ENCODE measurements around the gene PPP1R3C.

Gene PPP1R3C

DNA sequence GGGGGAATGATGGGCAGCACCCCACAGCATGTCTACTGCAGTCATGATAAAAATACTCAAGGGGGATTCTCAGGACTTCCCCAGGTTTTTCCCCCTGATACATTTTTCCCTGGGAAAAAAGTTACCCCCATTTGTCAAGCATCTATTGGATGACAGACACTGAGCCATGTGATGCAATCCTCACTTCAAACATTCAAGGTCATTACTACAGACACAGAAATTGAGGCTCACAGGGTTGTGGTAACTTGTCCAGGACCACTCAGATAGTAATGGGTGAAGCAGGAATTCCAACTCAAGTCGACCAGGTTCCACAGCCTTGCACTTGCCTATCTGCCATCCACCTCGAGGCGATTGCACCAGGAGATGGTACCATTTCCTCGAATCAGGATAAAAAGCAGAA lies 31.7 kb downstream of the PPP1R3C start:
- DNase-seq = no peak

DNA sequence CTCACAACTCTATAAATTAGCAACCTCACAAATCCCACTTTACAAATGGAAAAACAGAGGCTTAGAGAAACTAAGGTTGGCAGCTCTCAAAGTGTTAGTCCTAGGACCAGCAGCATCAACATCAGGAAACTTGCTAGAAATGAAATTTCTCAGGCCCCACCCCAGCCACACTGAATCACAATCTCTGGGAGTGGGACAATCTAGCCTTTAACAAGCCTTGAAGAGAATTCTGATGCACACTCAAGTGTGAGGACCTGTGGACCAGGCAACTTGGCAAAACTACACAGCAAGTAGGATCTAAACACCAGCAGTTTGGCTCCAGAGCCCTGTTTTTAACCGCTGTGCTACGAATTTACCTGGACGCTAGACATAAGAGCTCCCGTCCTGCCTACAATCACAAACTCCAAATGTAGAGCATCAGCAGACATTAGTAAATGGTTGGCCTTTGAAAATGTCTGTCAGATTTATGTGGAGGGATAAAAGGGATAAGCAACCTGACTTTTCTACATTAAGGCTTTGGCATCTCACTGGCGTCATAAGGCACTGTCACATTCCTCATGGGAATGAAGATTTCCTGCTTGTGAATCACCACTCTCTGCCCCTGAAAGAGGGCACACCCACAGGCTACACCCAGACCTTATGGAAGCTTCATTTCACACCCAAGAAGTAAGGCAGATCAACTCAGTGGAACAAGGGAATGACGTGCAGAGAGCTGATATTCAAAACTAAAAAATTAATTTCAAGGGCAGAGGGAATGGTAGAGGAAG lies 34.5 kb downstream of the PPP1R3C start:
- DNase-seq = peak in 1 of 56 donors; percentile 9

DNA sequence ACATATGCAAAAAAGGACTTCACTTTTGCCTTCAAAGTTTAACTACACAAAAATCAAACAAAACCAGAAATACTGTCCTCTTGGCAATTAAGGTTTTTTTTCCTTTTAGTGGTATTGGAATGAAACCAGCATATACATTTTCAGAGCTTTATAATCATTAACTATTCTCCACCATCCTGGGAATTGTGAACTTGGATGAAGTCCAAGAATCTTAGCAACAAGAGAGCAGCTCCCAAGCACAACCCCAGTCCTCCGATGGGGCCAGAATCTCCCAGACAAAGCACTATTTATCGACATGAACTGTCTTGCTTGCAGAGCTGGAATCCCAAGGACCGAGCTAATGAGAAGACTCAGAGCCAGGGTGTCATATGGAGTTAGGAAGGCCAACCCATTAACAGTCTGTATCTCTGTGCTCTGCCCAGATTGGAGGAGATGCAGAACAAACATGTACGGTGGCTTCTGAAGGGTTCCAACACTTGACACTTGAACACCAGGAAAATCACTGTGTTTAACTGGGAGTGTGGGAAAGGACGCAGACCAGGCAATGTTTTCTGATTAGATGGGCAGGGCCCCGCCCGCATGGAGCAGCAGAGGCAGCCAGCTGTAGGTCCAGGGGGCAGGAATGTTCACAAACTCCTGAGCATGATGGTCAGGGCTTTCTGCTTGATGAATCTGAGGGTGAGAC lies 35.5 kb downstream of the PPP1R3C start:
- peak in 28 of 56 donors; percentile 4 to 59 (median 26) for DNase-seq

DNA sequence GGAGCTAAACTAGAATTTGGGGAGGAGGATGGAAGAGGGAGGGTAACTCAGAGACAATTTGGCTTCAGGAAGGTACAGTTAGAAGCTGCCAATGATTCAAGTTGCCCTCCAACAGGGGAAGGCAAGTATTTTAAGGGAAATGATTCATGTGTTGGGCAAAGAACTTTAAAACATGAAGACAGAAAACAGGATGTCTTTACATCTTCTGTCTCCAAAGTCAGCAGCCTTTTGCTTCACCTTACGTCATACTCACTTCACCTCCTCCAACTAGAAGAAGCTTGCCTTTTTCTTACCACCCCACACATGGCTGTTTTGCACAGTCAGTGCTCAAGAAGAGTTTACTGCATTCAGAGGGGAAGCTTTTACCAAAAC lies 36.1 kb downstream of the PPP1R3C start:
- peak in 1 of 56 donors; percentile 11 for DNase-seq

DNA sequence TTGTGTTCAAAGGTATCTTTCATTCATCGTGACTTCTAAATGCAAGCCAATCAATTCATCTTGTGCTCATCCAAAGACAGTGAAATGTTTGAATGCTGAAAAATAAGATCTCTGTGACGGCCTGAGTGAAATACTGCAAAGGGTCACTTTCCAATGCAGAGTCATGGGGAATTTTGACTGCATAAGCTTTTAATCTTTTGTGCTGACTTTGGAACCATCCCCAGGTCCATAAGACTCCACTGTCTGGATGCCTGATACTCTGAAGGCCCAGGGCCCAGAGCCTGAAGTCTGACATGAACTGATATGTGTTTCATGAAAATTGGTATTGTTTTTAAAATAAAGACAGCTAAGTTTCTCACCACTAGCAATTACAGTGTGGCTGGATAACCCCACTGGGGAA lies 39.0 kb downstream of the PPP1R3C start:
- no peak for DNase-seq

DNA sequence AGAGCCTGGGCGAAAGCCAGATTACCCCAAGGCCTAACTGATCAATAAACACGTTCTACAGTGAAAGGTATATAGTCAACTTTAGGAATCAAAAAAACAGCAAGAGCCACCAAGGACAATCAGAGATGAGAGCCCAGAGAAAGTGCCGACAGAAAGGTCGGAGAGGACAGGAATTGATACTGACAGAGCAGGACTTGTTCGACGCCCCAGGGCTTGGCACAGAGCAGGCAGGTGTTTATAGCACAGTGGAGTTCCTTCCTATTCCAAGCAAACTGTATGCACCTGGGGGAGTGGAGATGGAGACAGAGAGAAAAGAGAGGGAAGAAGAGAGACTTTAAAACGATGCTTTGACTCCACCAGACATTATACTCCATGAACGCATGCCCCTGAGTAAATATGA lies 39.5 kb downstream of the PPP1R3C start:
- DNase-seq = no peak

DNA sequence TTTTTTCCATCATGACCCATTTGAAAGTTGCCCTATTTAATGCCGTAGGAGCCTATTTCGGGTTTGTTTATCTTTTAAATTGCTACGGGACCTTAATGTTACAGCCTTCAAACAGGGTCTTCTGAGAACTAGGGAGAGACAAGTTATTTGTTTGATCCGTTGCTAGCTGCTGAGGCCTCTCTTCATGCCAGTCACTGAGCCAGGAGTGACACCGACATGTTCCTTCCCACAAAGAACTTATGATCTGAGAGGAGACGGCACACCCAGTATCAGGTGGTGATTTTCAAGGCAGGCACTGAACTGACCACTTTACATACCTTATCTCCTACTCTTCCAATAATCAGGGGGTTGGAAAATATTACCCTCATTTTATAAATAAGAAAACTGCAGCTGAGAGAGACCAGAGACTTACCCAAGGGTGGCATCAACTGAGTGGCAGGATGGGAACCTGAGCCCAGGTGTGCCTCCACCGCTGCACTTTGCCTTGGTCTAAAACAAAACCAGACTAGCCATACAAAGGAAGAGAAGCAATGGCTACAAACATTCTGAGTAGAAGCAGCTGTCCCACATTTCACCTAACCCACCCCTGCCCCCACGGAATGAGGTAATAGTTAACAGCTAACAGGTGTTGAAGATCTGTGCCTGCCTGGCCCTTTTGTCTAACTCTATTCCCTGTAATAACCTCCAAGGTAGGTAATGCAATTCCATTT lies 40.5 kb downstream of the PPP1R3C start:
- DNase-seq = no peak

DNA sequence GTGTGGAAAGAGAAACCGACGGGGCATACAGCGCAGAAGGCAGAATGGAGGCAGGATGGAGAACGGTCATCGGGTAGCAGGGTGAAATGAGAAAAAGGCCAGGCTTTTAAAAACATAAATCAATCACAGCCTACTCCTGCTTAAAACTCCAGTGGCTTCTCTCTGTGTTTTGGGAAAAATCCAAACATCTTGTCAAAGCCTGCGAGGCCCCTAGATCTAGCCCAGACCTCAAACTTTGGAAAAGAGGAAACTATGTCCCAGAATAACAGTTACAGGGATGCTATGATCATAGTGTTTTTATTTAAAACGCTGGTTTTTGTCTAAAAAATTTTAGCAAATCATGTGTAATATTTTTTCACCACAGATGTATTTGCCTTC lies 41.1 kb downstream of the PPP1R3C start:
- DNase-seq = no peak

DNA sequence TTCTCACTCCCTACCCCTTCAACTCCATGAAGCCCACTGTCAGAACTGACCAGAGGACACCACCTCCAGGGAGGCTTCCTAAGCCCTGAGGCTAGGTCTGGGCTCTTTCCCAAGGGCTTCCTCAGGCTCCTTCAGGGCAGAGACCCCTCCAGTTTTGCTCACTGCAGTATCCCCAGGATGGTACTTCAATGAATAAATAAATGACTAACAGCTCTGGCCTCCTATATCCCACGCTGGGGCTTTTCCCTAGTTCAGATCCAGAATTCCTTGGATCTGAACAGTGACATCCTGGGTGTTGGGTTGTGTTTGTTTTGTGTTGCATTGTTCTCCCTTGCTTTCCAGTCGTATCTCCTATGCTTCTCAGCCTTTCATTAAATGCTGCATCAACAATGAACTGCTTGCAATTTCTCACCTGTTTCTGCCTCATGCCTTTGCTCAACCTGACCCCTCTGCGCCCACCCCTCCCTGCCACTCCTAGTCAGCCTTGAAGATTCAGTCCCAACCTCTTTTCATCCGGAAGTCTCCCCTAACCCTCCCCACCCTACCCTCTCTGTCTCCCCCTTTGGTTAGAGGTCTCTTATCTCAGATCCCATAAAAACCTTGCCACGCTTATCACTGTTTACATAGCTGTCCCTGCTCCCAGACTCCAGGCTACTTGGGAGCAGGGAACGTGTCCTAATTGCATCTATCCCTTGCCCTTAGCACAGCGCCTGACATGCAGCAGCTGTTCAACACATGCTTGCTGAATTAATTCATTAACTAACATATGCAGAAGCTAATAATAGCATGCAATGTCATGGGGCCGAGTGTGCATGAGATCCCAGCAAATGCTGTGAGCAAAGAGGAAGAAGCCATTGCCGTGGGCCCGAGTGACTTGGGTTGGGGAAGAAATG lies 41.7 kb downstream of the PPP1R3C start:
- peak in 1 of 56 donors; percentile 11 for DNase-seq

DNA sequence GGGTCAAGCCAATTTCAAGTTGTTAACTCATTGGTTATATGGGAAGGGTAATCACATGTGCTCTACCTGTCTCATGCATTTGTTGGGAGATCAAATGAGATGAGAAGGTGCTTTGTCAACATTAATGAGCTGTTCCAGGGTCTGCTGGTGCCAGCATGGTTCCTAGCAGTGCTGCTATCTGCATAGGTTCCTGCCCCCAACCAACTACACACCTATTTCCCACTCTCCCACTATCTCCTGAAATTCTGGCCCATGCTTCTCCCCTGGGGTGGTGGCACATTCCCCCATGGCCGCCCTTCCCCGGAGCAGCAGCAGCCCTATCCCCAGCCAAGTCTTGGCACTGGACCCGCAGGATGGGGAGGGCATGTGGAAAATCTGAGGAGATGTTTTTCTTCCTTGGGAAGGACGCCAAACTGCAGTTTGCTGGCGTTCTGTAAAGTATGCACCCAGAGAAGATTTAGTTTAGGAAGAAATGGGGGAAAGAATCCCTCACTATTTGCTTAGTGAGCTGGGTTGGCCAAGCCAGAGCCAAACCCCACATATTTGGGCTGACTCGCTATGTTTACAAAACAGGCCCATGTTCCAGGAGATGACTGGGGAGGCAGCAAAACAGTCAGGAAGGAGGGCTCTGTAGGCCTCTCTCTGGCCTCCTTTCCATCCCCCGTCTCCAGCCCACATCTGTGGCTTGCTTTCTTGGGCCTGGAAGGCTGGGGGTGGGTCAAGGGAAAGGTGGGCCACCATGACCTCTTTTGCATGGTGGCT lies 42.5 kb downstream of the PPP1R3C start:
- peak in 18 of 56 donors; percentile 3 to 61 (median 36) for DNase-seq

DNA sequence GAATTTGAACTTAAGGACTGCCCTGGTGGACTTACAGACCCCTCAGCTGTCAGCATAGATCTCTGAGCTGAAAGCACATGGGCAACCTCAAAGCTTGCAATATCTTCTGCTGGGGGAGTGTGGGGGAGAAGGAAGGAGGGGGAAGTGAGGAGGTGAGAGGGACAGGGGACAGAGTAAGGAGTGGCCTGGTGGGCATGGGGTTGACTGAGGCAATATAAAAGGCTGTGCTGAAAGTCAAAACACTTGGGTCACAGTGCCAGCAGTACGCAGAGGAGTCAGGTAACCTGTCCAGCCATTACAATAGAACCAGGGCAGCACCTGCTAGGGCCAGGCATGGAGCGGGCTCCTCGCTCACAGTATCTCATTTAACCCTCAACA lies 43.2 kb downstream of the PPP1R3C start:
- DNase-seq = no peak

DNA sequence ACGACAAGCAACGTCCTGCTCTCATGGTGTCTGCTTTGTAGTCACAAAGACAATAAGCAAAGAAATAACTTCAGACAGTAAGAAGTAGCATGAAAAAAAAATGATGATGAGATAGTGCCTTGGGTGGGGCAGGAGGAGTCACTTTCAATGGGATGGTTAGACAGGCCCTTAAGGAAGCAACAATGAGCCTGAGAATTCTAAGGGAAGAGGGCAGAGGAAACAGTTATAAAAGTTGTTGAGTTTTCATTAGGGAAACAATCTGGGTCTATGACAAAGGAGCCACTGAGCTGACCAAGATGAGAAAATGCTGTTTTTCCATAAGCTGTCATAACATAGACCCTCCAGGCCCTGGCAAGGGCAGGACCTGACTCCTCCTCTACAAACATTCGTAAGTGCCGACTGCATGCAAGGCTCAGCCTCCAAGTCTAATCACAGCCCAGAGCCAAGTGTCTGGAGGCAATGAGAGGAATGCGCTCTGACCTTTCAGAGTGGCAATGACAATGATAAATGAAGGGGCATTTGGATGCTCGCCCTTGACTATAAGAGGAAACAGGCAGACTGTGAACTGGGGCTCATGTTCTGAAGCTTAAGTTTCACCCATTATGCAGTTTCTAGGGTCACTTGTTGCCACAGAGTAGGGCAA lies 43.7 kb downstream of the PPP1R3C start:
- DNase-seq = no peak

DNA sequence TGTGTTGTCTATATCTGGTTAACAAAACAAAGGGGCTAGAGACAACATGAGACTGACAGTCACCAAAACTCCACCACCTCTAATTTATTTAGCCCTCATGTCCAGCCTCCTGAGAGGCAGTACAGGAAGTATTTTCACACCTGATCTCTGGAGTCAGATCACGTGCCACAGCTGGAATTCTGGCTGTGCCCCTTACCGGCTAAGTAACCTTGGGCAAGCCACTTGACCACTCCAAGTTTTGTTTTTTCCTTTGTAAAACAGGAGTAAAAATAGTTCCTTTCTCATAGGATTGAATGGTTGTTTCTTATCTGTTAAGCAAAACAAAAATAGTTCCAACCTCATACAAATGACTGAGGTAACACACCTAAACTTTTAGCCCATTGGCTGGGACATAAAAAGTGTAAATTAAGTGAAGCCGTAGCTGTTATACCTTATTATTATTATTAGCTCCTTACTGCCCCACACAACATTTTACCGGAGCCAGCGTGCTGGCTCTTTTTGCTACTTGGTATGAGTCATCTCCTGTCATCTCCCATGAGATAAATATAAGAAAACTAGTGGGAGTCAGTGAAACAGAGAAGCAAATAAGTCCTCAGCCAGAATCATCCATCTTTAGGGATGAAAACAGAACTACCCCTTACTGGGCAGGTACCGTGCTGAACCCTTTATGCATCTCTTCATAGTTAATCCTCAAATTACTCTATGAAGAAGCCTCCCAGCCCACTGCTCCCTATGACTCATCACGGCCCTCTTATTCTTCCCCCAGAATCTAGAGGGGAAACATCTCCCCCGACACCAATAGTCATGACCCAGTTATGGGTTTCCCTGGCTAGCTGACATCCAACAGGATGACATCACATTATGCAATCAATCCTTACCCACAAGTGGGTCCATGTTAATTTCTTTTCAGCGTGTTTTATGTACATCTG lies 44.9 kb downstream of the PPP1R3C start:
- peak in 1 of 56 donors; percentile 11 for DNase-seq

DNA sequence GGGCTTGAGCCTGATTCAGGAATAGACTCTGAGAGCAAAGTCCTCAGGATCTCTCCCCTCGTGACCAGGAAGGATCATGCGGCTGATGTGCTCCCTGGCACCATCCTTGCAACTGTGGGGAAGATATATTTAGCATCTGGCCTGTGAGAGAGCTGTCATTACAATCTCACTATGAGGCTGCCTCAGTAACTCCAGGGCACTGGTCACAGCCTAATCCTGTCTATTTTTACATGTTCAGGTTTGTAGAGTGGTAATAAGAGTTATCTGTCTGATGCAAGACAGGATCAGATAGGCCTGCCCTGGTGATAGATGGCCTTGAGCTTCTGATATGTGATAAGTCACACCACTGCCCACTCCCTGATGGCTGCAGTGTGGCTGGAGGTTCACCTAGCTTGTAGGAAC lies 50.7 kb downstream of the PPP1R3C start:
- no peak for DNase-seq

DNA sequence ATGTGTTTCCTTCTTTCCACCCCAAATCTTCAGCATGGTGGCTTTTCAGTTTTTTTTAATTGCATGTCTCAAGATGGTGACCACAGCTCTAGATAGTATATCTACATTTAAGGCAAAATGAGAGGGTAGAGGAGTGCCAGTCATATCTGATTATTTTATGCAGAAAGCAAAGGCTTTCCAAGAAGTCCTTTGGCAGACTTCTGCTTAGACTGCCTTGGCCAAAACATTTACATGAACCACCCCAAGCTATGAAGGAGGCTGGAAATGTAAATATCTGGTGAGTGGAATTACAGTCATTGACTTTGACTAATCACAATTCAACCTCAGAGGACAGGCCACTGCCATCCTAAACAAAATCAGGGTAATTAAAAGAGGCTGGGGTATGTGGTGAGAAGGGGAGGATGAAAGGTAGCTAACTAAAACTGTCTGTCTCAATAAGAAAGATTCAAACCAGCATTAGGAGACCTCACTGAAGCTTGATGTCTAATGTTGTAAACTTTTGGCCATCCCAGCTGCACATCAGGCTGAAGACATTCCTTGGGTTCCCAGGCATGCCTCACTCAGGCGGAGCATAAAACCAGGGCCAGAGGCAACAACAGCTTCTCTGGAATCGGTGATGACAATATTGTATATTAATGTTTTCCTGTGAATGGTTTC lies 53.4 kb downstream of the PPP1R3C start:
- no peak for DNase-seq

All from nucleus accumbens (tissue), 56 donors.